HG02623 (cell line): ENCODE data around the gene EMC1.
"Not testable (repeated sequence)": the region's sequence is repeated elsewhere in the genome, so short reads cannot be mapped to it uniquely, and the experiment has no call there.

Experiments used
- ATAC-seq: cut with Tn5 transposase; IDR thresholded peaks from one replicate; pipeline ENCODE4 v1.9.1; 2021; ENCODE audit warnings: moderate library complexity; ENCODE audit not compliant: unreplicated experiment

EMC1 gene

DNA sequence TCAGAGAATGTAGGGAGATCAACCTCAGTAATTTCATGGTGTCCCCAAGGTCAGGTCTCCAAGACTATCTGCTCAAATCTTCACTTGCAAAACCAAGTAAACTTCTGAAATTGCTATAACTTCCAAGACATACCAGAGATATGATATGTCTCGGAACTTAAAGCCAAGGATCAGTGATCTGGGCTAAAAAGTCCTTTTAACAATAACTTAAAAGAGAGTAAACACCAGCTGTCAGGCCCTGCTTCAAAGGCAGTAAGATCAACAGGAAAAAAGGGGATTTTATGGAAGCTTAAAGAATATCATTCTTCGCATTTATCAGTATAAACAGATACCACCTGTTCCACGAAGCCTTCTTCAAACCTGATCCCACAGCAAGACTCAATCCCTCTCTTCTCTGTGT is 55.0 kb downstream of the EMC1 start:
- ATAC-seq = no peak

DNA sequence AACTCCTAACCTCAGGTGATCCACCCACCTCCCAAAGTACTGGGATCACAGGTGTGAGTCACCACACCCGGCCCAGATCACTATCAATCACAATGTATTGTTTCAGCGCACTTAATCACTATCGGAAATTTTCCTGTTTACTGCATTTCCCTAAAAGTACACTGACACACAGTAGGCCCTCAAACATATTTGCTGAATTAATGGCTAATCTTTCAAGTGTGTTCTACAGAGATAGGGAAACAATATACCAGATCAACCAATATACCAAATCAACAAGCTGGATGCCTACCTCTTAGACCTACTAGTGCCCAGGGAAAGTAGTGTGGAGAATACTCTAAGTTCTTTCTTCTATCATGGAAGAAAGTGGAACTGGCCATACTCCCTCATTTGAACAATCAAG is 58.3 kb downstream of the EMC1 start:
- no peak for ATAC-seq

DNA sequence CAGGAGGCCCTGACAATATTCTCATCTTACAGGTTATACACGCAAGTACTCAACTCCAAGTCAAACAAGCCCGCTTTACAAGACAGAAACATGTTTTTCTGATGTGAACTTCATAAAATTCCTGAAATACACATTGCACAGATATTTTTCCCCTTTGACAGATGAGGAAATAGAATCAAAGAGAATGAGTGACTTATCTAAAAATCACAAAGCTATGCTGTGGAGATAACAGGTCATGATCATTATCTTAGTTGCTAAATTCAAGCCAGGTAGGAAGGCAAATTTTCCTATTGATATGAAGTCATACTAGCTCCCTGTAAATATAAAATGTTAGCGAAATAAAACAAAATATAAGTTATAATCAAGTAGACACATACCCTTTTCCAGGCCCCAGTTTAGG is 59.5 kb downstream of the EMC1 start:
- no peak for ATAC-seq

DNA sequence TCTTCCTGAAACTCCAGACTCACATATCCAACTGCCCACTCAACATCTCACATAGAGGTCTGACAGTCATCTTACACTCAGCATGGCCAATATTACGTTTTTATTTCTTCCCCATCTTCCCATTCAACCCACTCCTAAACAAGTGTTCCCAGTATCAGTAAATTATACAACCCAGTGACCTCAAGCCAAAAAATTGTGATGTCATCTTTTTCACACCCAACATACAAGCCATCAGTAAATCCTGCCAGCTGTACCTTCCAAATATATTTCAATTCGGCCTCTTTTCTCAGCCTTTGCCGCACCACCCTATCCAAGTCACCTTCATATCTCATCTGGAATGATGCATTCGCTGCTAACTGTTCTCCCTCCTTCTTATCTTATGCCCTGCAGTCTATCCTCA is 60.9 kb downstream of the EMC1 start:
- ATAC-seq = no peak

DNA sequence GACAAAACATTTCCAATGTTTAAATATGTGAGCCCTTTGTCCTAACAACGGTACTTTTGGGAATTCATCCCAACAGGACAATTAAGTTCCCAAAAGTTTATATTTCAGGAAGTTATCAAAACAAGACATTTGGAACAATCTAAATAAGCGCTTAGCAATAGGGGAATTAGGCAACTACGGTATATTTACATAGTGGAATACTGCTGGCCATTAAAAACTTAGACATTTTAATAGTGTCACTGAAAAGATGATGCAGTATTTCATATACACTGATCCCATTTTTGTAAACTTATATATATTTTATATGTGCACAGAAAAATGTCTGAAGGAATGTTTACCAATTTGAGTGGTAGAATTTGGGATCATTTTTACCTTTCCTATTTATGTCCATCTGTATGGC is 62.1 kb downstream of the EMC1 start:
- ATAC-seq = no peak

DNA sequence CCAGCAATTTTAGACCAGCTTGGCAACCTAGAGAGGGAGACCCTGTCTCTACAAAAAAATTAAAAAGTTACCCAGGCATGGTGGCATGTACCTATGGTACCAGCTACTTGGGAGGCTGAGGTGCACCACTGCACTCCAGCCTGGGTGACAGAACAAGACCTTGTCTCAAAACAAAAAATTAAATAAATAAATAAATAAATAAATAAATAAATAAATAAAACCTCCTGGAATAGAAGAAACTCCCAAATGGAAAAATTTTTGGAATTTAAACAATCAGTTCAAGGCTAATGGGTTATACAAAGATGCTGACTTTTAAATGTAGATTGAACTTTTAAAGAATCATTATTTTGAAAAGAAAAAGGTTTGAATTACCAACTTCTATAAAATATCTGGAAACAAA is 63.5 kb downstream of the EMC1 start:
- no peak for ATAC-seq

DNA sequence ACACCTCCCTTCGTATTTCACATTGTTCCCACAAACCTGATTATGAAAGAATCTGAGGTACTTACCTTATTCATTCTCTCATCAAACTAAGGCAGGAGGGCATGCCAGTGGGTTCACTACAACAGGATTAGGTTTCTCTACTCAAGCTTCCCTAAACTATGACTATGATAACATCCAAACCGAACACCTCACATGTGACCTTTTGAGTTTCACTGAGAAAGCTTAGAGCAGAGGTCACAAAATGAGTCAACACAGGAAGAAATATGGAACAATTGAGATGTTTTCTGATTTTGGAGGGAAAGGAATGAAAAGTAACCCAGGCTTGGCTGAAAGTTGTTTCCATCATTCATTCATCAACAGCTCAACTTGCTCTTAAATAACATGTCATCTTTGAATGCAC is 65.3 kb downstream of the EMC1 start:
- no peak for ATAC-seq

DNA sequence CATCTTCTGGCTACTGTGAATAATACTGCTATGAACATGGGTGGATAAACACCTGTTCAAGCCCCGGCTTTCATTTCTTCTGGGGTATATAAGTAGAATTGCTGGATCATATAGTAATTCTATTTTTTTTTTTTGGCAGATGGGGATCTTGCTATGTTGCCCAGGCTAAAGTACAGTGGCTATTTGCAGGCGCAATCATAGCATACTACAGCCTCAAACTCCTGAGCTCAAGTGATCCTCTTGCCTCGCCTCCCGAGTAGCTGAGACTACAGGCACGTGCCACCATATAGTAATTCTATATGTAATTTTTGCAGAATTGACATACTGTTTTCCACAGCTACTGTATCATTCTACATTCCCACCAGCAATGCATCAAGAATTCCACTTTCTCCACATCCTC is 69.1 kb downstream of the EMC1 start:
- ATAC-seq = no peak

DNA sequence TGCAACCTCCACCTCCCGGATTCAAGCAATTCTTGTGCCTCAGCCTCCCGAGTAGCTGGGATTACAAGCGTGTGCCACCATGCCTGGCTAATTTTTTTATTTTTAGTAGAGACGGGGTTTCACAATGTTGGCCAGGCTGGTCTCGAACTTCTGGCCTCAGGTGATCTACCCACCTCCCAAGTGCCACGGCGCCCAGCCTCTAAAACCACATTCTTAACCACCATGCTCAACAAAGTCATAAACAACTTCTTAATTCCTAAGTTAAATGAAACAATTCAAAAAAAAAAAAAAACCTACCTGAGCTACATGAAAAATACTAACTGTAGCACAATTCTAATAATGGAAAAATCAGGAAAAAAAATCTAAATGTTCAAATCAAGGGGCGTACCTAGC is 71.1 kb downstream of the EMC1 start:
- ATAC-seq = not testable (repeated sequence)

DNA sequence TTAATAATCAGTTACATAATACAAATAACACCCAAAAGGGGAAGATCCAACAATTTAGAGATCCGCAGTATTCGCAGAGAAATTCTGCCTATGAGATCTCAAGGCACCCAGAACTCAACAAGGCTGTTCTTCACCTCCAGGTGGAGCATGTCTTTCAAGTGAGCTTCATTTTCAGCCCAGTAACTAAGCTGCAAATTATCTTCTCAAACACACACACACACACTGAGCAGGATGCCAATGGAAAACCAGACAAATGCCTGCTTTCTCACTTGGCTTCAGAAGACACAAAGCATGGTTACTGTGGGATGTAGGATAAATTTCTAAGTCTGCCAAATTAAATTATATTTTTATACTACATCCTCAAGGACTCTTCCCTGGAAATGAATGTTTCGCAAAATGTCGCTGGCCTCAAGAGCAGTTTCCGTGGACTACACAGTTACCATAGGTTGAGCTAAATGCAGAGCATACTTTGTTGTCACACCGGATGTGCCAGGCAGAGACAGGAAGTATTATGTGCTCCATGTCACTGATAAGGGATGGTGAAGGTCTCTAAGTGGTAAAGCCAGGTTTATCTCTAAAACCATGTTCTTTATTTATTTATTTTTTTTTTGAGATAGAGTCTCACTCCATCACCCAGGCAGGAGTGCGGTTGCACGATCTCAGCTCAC is 71.6 kb downstream of the EMC1 start:
- no peak for ATAC-seq

DNA sequence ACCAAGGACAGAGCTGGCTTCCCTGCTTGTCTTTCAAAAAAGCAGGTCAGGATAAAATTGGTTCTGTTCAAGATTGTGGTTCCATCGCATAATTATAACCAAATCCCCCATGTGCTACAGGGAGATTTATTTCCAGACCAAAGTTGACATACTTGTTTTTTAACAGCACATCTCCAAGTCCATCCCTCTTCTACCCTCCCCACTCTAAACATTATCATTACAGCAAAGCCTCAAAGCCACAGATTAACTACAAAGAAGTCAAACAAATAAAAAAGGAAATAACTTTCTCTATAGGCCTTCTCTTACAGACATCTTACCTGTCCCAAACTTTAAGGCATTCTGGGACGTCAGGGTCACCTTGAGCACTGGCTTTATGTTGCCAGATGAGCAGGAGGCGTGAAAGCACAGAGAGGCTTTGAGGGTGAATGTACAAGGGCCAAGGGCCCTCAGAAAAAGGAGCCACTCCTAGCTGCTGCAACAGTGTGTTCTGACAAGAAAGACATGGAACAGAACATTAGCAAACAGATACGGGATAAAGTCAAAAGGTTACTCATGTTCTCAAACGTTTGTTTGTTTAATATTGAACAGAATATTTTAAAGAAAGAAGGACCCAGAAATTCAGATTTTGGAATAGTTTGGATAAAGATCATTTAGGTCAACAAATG is 72.5 kb downstream of the EMC1 start:
- ATAC-seq = no peak

DNA sequence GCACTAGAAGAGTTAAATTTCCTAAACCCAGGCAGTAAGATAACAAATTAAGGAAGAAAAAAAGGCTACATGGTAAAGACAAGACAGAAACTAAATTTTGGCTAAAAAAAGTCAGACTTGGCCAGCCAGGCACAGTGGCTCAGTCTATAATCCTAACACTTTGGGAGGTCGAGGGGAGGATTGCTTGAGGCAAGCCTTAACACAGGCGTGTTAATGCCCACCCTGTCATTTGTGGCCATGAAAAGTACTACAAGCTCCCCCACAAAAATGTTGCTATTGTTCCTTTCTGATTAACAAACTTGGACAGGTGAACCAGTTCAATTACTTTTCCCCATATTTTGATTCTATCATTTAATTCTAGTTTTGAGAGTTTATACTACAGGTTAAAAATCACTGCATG is 73.5 kb downstream of the EMC1 start:
- ATAC-seq = no peak

DNA sequence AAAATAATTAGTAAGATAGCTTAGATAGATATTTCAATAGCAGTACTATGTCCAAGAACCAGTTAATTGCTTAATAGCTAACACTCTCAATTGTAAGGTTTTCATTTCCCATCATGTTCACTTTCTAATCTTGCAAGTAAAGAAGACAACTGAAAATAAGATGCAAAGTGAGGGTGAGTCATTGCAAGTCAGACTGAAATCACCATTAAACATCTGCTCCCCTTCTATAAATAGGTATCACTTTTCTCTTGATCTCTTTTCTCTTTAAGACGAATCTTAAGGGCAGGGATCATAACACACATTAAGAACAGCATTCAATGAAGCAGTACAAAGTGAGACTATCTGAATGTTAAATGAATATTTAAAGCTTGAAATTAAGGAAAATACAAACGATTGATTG is 81.7 kb downstream of the EMC1 start:
- no peak for ATAC-seq

DNA sequence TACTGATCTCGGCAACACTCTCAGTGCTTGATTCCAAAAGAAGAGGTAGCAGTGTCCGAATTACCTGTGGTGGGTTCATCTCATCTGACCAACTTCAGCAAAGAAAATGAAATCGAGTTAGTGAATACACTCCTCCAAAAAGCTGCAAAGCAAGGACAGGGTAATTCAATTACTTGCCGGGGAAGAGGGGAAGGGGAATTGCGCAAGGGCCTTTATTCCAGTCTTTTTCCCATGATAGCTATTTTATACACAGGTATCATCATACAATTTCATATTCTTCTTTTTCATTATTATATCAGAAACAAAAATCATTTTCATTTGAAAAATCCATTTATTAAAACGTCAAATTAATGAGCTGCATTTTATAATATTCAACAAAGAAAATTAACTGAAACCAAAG is 84.2 kb downstream of the EMC1 start:
- ATAC-seq = no peak

DNA sequence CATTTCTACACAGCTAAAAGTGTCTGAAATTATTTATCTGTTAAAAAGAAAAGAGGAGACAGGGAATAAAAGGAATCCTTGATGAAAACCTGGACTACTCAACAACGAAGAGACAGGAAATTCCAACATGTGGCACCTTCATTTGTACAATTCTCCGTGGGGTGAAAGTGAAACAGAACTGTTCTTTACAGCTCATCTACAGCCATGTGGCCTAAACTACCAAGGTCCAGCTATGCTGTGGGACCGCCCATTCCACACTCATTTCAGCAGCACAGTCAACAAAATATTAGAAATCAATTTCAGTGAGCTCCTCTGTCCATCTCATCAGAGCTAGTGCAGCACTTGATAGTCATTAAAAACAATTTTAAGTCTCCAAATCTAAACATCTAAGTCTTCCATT is 85.3 kb downstream of the EMC1 start:
- ATAC-seq = no peak
